GM23248 (cell line): Measurements from ENCODE around the gene TRPM4.

Source experiments
- EZH2 ChIP-seq: fragments of 200-600 bp; sonication (generic); IDR thresholded peaks from 2 replicates; pipeline ENCODE4 v1.6.1; 2018; ENCODE audit warnings: antibody characterized with exemption, mild to moderate bottlenecking; ENCODE audit not compliant: insufficient read depth, poor library complexity, severe bottlenecking
- EZH2phosphoT487 ChIP-seq: fragments of 200-600 bp; sonication (generic); IDR thresholded peaks from 2 replicates; pipeline ENCODE4 v1.6.1; 2018; ENCODE audit warnings: antibody characterized with exemption, moderate library complexity, mild to moderate bottlenecking, low read depth; ENCODE audit not compliant: insufficient read depth

- TF ChIP-seq EZH2 (no peak), EZH2phosphoT487 (no peak)
These were observed 24.5 kb upstream of the TRPM4 start for GRCh38 chr19:49132974-49133609.
